ENCODE results near the gene ZBTB22. TPM values are rescaled to one million over a fixed set of nuclear protein-coding genes. Genes with fewer than 3 reads are reported as not detected.

Gene ZBTB22
- total RNA-seq, 1 donor from 2014 or later, result 27.3 TPM

- peaks cover 24% of the 10 kb centered on the region for H3K36me3 Mint-ChIP-seq (ENCODE audit: insufficient read depth)
- H3K27me3 Mint-ChIP-seq, result no peaks in the 10 kb centered on the region
- peaks cover 32% of the 10 kb centered on the region for H3K4me1 Mint-ChIP-seq (ENCODE audit: low read depth)
- DNase-seq (ENCODE audit: low spot score, unreplicated experiment), result peak; percentile 74
- H3K27ac Mint-ChIP-seq, result peak within 1 kb of the TSS; percentile 99
- peak within 1 kb of the TSS; percentile 100 for H3K4me3 Mint-ChIP-seq (ENCODE audit: low read depth)
- TF ChIP-seq CTCF (IDR thresholded peaks at IDR 0.05; ENCODE audit: unreplicated experiment), result no peak
- H3K9me3 Mint-ChIP-seq (ENCODE audit: low read depth), result no peaks in the 10 kb centered on the region
These were observed 45.9 kb downstream of the ZBTB22 start, which contains the start of the genes RPS18 and VPS52 for GRCh38 chr6:33271468-33272274. Gene RPS18, plus strand, starts transcription at chr6:33272075. Its CDS starts 45 bp downstream, at chr6:33272120. Gene VPS52, minus strand, starts transcription at chr6:33271876. Its CDS starts 201 bp downstream, at chr6:33271675.

GRCh38 chr6:33271117-33271467, 46.5 kb downstream of the ZBTB22 start:
- H3K9me3 Mint-ChIP-seq (ENCODE audit: low read depth), result no peaks in the 10 kb centered on the region
- peak; percentile 28 for TF ChIP-seq CTCF (IDR thresholded peaks at IDR 0.05; ENCODE audit: unreplicated experiment)
- H3K27ac Mint-ChIP-seq, result peak overlapping the region; percentile 99
- peak overlapping the region; percentile 100 for H3K4me3 Mint-ChIP-seq (ENCODE audit: low read depth)
- H3K4me1 Mint-ChIP-seq (ENCODE audit: low read depth), result peaks cover 27% of the 10 kb centered on the region
- no peak for DNase-seq (ENCODE audit: low spot score, unreplicated experiment)
- no peaks in the 10 kb centered on the region for H3K27me3 Mint-ChIP-seq
- peaks cover 20% of the 10 kb centered on the region for H3K36me3 Mint-ChIP-seq (ENCODE audit: insufficient read depth)

Small RNA genes within 50 kb of the gene (microRNA-seq; reads per million reads assigned to microRNA genes)
- gene MIR6834 (ENCODE audit: borderline number of aligned reads, unreplicated experiment), result not detected
- not detected for gene MIR6873 (ENCODE audit: borderline number of aligned reads, unreplicated experiment)

Other genes with a start within 250 kb of the ZBTB22 start
- 0.89 and 1.8 TPM in 2 replicates for gene HLA-DPA1, start 244.1 kb downstream of the ZBTB22 start, total RNA-seq
- 13.5 and 17.9 TPM in 2 replicates for gene HLA-DPB1, start 241.8 kb downstream of the ZBTB22 start, total RNA-seq
- gene COL11A2, start 125.3 kb downstream of the ZBTB22 start, total RNA-seq, result 4.3 and 5.3 TPM in 2 replicates
- 44.3 and 47.1 TPM in 2 replicates for gene RXRB, start 117.1 kb downstream of the ZBTB22 start, total RNA-seq
- 108 and 109 TPM in 2 replicates for gene SLC39A7, start 116.9 kb downstream of the ZBTB22 start, total RNA-seq
- gene HSD17B8, start 113.1 kb downstream of the ZBTB22 start, total RNA-seq, result 7.0 and 9.2 TPM in 2 replicates
- gene RING1, start 109.2 kb downstream of the ZBTB22 start, total RNA-seq, result 56.2 and 62.4 TPM in 2 replicates
- gene VPS52, start 45.9 kb downstream of the ZBTB22 start, total RNA-seq, result 77.2 and 81.7 TPM in 2 replicates
- gene RPS18, start 45.7 kb downstream of the ZBTB22 start, total RNA-seq, result 1,974 and 2,131 TPM in 2 replicates
- 5.3 and 5.7 TPM in 2 replicates for gene B3GALT4, start 40.6 kb downstream of the ZBTB22 start, total RNA-seq
- gene WDR46, start 28.5 kb downstream of the ZBTB22 start, total RNA-seq, result 47.5 and 53.4 TPM in 2 replicates
- 46.1 and 52.1 TPM in 2 replicates for gene PFDN6, start 28.1 kb downstream of the ZBTB22 start, total RNA-seq
- 175 and 196 TPM in 2 replicates for gene RGL2, start 18.8 kb downstream of the ZBTB22 start, total RNA-seq
- 20.2 and 22.3 TPM in 2 replicates for gene TAPBP, start 3.7 kb downstream of the ZBTB22 start, total RNA-seq
- 47.5 and 48.4 TPM in 2 replicates for gene DAXX, start 5.2 kb upstream of the ZBTB22 start, total RNA-seq
- gene KIFC1, start 74.1 kb upstream of the ZBTB22 start, total RNA-seq, result 45.5 and 46.6 TPM in 2 replicates
- 58.1 and 58.4 TPM in 2 replicates for gene PHF1, start 93.3 kb upstream of the ZBTB22 start, total RNA-seq
- gene CUTA, start 100.4 kb upstream of the ZBTB22 start, total RNA-seq, result 252 and 264 TPM in 2 replicates
- gene SYNGAP1, start 102.3 kb upstream of the ZBTB22 start, total RNA-seq, result 59.9 and 60.3 TPM in 2 replicates
- gene ZBTB9, start 136.8 kb upstream of the ZBTB22 start, total RNA-seq, result 15.4 and 15.7 TPM in 2 replicates

Data from progenitor cell of endocrine pancreas (in vitro differentiated cells).